ENCODE measurements around the gene UQCRQ. TPM values are rescaled to one million over a fixed set of nuclear protein-coding genes. Genes with fewer than 3 reads are reported as not detected.

UQCRQ gene
- total and polyA plus RNA-seq, 2 of the 13 experiments (the other 11 are each of a cell fraction or from before 2014, with no cell fraction given) = 257 to 575 TPM

DNA sequence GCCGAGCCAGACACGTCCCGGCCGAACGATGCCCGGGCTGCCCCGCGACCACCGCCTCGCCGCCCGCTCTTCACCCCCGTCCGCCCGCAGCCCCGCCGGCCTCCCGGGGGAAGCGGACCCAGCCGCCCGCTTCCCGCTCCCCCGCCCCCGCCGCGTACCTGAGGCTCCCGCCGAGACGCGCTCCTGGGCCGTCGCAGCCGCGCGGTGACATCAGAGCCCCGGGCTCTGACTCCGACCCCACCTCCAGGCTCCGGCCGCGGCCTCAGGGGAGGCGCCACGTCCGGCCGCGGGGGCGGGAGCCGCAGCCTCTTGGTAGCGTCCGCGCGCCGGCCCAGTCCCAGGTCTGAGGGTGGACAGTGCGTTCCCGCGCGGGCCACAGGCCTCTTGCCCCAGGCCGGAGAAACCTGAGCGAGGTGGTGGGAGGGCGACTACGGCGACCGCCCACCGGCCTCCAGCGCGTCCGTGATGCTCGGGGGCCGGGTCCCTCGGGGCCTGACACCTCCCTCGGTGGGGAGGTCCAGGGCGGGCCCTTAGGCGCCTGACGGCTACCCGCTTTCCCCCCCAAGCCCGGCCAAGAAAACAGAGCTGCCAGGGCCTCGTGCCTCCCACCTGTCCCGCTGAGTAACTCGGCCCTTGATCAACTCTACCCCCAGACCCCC is 35.9 kb upstream of the UQCRQ start, which contains the start of gene SHROOM1 (continued):
- TF ChIP-seq, protein P1, sequence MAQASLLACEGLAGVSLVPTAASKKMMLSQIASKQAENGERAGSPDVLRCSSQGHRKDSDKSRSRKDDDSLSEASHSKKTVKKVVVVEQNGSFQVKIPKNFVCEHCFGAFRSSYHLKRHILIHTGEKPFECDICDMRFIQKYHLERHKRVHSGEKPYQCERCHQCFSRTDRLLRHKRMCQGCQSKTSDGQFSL (CRISPR knock-in tag; IDR thresholded peaks at IDR 0.05) = peak; percentile 77; the same call in 1 of the 2 replicates
- TF ChIP-seq IKZF5 (CRISPR knock-in tag; IDR thresholded peaks at IDR 0.05) = peak; percentile 74
- no peak for TF ChIP-seq SIX4 (CRISPR knock-in tag; IDR thresholded peaks at IDR 0.05)
- no peak for TF ChIP-seq NR2F6 (IDR thresholded peaks at IDR 0.05)
- TF ChIP-seq NR2F6 (CRISPR knock-in tag; IDR thresholded peaks at IDR 0.05) = no peak; the same call in 1 of the 2 replicates
- TF ChIP-seq ZNF607 (CRISPR knock-in tag; IDR thresholded peaks at IDR 0.05; ENCODE audit: borderline replicate concordance) = peak; percentile 49; the same call in 1 of the 2 replicates
- TF ChIP-seq CHD2 (IDR thresholded peaks at IDR 0.05; ENCODE audit: low read depth, low read length) = no peak
- 0 out of 2 replicates have a peak, but pooled peaks have one; percentile 26 for TF ChIP-seq SIX1 (CRISPR knock-in tag; IDR thresholded peaks at IDR 0.05; ENCODE audit: borderline replicate concordance)
- TF ChIP-seq, protein P2, sequence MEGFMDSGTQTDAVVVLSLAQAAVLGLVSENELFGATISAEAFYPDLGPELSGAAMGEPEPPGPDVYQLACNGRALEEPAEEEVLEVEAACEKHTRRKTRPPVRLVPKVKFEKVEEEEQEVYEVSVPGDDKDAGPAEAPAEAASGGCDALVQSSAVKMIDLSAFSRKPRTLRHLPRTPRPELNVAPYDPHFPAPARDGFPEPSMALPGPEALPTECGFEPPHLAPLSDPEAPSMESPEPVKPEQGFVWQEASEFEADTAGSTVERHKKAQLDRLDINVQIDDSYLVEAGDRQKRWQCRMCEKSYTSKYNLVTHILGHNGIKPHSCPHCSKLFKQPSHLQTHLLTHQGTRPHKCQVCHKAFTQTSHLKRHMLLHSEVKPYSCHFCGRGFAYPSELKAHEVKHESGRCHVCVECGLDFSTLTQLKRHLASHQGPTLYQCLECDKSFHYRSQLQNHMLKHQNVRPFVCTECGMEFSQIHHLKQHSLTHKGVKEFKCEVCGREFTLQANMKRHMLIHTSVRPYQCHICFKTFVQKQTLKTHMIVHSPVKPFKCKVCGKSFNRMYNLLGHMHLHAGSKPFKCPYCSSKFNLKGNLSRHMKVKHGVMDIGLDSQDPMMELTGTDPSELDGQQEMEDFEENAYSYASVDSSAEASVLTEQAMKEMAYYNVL (CRISPR knock-in tag; IDR thresholded peaks at IDR 0.05; ENCODE audit: borderline replicate concordance) = peak; percentile 22; the same call in 1 of the 2 replicates
- TF ChIP-seq STAG1 (CRISPR knock-in tag; IDR thresholded peaks at IDR 0.05) = peak; percentile 20; the same call in 1 of the 2 replicates
- no peak for TF ChIP-seq ZNF432 (CRISPR knock-in tag; IDR thresholded peaks at IDR 0.05; ENCODE audit: borderline replicate concordance)
- TF ChIP-seq ELF3 (CRISPR knock-in tag; IDR thresholded peaks at IDR 0.05) = peak; percentile 44; the same call in 1 of the 2 replicates
- peak; percentile 66; the same call in 1 of the 2 replicates for TF ChIP-seq ISL2 (CRISPR knock-in tag; IDR thresholded peaks at IDR 0.05)
- TF ChIP-seq GZF1 (CRISPR knock-in tag; IDR thresholded peaks at IDR 0.05) = no peak
- TF ChIP-seq, protein P3, sequence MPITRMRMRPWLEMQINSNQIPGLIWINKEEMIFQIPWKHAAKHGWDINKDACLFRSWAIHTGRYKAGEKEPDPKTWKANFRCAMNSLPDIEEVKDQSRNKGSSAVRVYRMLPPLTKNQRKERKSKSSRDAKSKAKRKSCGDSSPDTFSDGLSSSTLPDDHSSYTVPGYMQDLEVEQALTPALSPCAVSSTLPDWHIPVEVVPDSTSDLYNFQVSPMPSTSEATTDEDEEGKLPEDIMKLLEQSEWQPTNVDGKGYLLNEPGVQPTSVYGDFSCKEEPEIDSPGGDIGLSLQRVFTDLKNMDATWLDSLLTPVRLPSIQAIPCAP (CRISPR knock-in tag; IDR thresholded peaks at IDR 0.05; ENCODE audit: low read depth) = no peak
- no peak for TF ChIP-seq ZBTB33 (CRISPR knock-in tag; IDR thresholded peaks at IDR 0.05)
- 0 out of 2 replicates have a peak, but pooled peaks have one; percentile 48 for TF ChIP-seq ZBTB21 (CRISPR knock-in tag; IDR thresholded peaks at IDR 0.05)
- TF ChIP-seq, protein P4, sequence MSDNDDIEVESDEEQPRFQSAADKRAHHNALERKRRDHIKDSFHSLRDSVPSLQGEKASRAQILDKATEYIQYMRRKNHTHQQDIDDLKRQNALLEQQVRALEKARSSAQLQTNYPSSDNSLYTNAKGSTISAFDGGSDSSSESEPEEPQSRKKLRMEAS (IDR thresholded peaks at IDR 0.05) = peak; percentile 53; the same call in 1 of the 2 replicates
- TF ChIP-seq MLX (CRISPR knock-in tag; IDR thresholded peaks at IDR 0.05) = 0 out of 2 replicates have a peak, but pooled peaks have one; percentile 22
- TF ChIP-seq ATF6 (CRISPR knock-in tag; conservative IDR thresholded peaks at IDR 0.05) = no peak
- TF ChIP-seq ZNF883 (CRISPR knock-in tag; IDR thresholded peaks at IDR 0.05; ENCODE audit: not compliant biosample characterization) = no peak
